Activated naive CD8-positive, alpha-beta T cell treated with anti-CD3 and anti-CD28 coated beads for 36 hours (primary cell): Measurements from ENCODE around the gene ZNG1F. TPM values are rescaled to one million over a fixed set of nuclear protein-coding genes. Genes with fewer than 3 reads are reported as not detected.
"Not testable (repeated sequence)": the region's sequence is repeated elsewhere in the genome, so short reads cannot be mapped to it uniquely, and the experiment has no call there.

Experiments used
- DNase-seq: peaks from one replicate; pipeline ENCODE4 v3.0.0; 2021
- H3K27ac Mint-ChIP-seq: one replicate; pipeline ENCODE4 v1.8.0; 2022; ENCODE audit warnings: mild to moderate bottlenecking, moderate library complexity, mixed read lengths
- H3K27me3 Mint-ChIP-seq: one replicate; pipeline ENCODE4 v1.8.0; 2022; ENCODE audit warnings: mild to moderate bottlenecking, mixed read lengths
- H3K36me3 Mint-ChIP-seq: one replicate; pipeline ENCODE4 v1.8.0; 2021; ENCODE audit warnings: mild to moderate bottlenecking, mixed read lengths
- H3K4me1 Mint-ChIP-seq: one replicate; pipeline ENCODE4 v1.8.0; 2021; ENCODE audit warnings: mixed read lengths
- H3K4me3 Mint-ChIP-seq: one replicate; pipeline ENCODE4 v1.8.0; 2022; ENCODE audit warnings: mild to moderate bottlenecking, moderate library complexity, mixed read lengths
- H3K9me3 Mint-ChIP-seq: one replicate; pipeline ENCODE4 v1.8.0; 2022; ENCODE audit warnings: mixed read lengths
- total RNA-seq, 2 experiments: library from RNA; stranded (reverse); gene quantifications; one replicate each; pipeline ENCODE4 v1.2.3, GENCODE V29; 2021

The ZNG1F gene
- 10 to 100 TPM; 13.2 to 16.0 TPM for total RNA-seq

DNA sequence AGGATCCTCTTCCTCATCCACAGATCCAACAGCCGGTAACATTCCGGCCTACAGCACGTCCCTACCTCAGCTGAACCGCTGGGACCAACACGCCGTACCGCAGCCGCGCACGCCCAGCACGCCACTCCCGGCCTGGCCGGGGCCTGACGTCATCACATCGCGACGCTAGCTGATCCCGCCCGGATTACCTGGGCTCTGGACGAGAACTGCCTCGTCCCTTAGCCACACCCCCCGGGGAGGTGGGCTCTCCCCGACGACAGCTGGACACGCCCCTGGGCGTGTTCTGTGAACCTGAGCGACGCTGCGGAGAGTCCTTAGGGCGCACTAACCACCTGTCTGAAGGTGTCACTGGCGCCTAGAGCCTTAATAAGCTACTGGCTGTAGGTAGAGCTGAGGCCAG is at the start of gene ZNG1F:
Gene ZNG1F (minus strand): TSS at position 101 of the 400 bp plus-strand sequence. CDS start 59 bp downstream, at position 42.
- H3K36me3 Mint-ChIP-seq, H3K27me3 Mint-ChIP-seq, H3K4me3 Mint-ChIP-seq, H3K4me1 Mint-ChIP-seq, H3K9me3 Mint-ChIP-seq, H3K27ac Mint-ChIP-seq, DNase-seq: not testable (repeated sequence)

DNA sequence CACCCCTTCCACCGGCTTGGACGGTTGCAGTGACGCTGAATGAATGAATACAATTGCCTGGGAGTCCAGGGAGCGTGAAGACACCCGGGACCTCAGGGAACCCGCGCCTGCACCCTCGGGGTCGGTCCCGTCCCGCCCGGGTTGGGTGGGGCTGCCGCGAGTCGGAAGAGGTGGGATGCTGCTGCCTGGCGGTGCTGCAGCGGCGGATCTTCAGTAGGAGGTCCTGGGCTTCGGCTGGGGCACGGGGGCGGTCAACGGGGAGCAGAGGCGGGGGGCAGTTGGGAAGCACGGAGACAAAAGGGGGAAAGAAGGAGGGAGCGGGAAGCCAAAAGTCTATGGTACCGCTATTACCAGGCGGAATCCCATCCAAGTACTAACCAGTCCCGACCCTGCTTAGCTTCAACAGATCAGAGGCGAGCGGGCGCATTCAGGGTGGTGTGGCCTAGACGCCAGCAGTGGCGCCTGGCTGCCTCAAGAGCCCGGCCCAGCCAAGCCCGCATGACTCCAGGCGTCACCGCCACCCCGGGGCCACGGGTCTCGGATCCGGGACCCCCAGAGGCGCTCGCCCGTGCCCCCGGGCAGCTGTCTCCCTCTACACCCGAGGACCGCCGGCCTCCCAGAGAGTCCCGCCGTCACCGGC is 48.1 kb upstream of the ZNG1F start:
- H3K4me1 Mint-ChIP-seq, H3K36me3 Mint-ChIP-seq, H3K27me3 Mint-ChIP-seq, H3K4me3 Mint-ChIP-seq, H3K27ac Mint-ChIP-seq: not testable (repeated sequence)
- peaks cover 15% of the 10 kb centered on the region for H3K9me3 Mint-ChIP-seq
- DNase-seq: peak; percentile 26

- H3K27ac Mint-ChIP-seq, H3K4me3 Mint-ChIP-seq, H3K36me3 Mint-ChIP-seq, H3K27me3 Mint-ChIP-seq, H3K4me1 Mint-ChIP-seq, DNase-seq: not testable (repeated sequence)
- peaks cover 15% of the 10 kb centered on the region for H3K9me3 Mint-ChIP-seq
Measured at GRCh38 chr9:41236486-41237109, 47.5 kb upstream of the ZNG1F start.

GRCh38 chr9:41234811-41235805 is 46.0 kb upstream of the ZNG1F start:
- Mint-ChIP-seq H3K9me3 (peaks cover 10% of the 10 kb centered on the region), H3K4me3 (peak overlapping the region; percentile 41)
- H3K36me3 Mint-ChIP-seq, H3K27me3 Mint-ChIP-seq, H3K27ac Mint-ChIP-seq, H3K4me1 Mint-ChIP-seq: not testable (repeated sequence)
- peak; percentile 58 for DNase-seq

DNA sequence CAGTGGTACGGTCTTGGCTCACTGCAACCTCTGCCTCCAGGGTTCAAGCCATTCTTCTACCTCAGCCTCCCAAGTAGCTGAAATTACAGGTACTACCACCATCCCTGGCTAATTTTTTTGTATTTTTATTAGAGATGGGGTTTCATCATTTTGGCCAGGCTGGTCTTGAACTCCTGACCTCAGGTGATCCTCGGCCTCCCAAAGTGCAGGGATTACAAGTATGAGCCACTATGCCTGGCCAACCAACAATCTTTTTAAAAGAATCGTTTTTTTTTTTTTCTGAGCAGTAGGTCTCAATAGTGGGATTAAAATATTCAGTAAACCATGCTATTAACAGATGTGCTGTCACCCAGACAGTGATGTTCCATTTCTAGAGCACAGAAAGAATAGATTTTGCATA is 45.1 kb upstream of the ZNG1F start:
- H3K27me3 Mint-ChIP-seq, H3K4me3 Mint-ChIP-seq, H3K27ac Mint-ChIP-seq, H3K36me3 Mint-ChIP-seq, H3K4me1 Mint-ChIP-seq, DNase-seq: not testable (repeated sequence)
- H3K9me3 Mint-ChIP-seq: peaks cover 10% of the 10 kb centered on the region

DNA sequence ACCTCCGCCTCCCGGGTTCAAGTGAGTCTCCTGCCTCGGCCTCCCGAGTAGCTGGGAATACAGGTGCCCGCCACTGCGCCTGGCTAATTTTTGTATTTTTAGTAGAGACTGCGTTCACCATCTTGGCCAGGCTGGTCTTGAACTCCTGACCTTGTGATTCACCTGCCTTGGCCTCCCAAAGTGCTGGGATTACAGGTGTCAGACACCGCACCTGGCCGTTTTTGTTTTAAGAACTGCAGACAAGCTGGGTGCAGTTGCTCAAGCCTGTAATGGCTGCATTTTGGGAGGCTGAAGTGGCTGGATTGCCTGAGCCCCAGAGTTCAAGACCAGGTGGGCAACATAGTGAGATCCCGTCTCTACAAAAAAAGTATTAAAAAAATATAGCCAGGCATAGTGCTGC is 43.2 kb upstream of the ZNG1F start:
- not testable (repeated sequence) for H3K4me1 Mint-ChIP-seq, H3K4me3 Mint-ChIP-seq, H3K9me3 Mint-ChIP-seq, H3K27ac Mint-ChIP-seq, DNase-seq, H3K36me3 Mint-ChIP-seq, H3K27me3 Mint-ChIP-seq

- H3K9me3 Mint-ChIP-seq, H3K4me1 Mint-ChIP-seq, H3K27me3 Mint-ChIP-seq, H3K4me3 Mint-ChIP-seq, H3K36me3 Mint-ChIP-seq, H3K27ac Mint-ChIP-seq, DNase-seq: not testable (repeated sequence)
Measured at GRCh38 chr9:41230418-41230817, 41.3 kb upstream of the ZNG1F start.

- no peak overlapping the region for H3K4me3 Mint-ChIP-seq
- no peaks in the 10 kb centered on the region for H3K9me3 Mint-ChIP-seq
- H3K27ac Mint-ChIP-seq: no peak overlapping the region
- H3K27me3 Mint-ChIP-seq: no peaks in the 10 kb centered on the region
- no peak for DNase-seq
- H3K4me1 Mint-ChIP-seq: no peaks in the 10 kb centered on the region
- no peaks in the 10 kb centered on the region for H3K36me3 Mint-ChIP-seq
Measured at GRCh38 chr9:41229408-41230401, 40.6 kb upstream of the ZNG1F start.

DNA sequence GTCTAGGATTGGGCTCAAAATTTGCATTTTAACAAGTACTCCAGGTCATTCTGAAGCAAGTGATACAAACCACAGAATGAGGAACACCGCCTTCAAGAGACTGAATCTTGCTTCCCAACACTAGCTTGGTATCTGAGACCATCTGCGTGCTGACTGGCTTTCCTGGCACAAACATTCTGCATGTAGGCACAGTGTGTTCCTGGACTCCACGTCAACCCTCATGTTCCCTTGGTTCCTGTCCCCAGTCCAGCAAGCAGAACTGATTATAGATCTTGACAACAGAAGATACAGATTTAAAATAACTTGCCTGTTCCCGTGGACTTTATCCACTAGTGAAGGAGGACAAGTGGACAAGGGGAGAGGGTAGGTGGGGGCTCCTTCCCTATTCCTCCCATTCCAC is 30.7 kb upstream of the ZNG1F start:
- H3K4me1 Mint-ChIP-seq, H3K9me3 Mint-ChIP-seq, H3K4me3 Mint-ChIP-seq, H3K27me3 Mint-ChIP-seq, H3K36me3 Mint-ChIP-seq, H3K27ac Mint-ChIP-seq, DNase-seq: not testable (repeated sequence)

GRCh38 chr9:41188439-41188838 is 678 bp downstream of the ZNG1F start:
- H3K36me3 Mint-ChIP-seq, H3K27me3 Mint-ChIP-seq, H3K27ac Mint-ChIP-seq, H3K4me3 Mint-ChIP-seq, DNase-seq, H3K4me1 Mint-ChIP-seq, H3K9me3 Mint-ChIP-seq: not testable (repeated sequence)

GRCh38 chr9:41174994-41175393 is 14.1 kb downstream of the ZNG1F start:
- H3K27me3 Mint-ChIP-seq, H3K4me1 Mint-ChIP-seq, H3K27ac Mint-ChIP-seq, H3K4me3 Mint-ChIP-seq, H3K36me3 Mint-ChIP-seq, H3K9me3 Mint-ChIP-seq, DNase-seq: not testable (repeated sequence)

DNA sequence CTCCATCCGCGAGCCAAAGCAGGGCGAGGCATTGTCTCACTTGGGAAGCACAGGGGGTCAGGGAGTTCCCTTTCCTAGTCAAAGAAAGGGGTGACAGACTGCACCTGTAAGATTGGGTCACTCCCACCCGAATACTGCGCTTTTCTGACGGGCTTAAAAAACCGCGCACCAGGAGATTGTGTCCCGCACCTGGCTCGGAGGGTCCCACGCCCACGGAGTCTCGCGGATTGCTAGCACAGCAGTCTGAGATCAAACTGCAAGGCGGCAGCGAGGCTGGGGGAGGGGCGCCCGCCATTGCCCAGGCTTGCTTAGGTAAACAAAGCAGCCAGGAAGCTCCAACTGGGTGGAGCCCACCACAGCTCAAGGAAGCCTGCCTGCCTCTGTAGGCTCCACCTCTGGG is 39.0 kb downstream of the ZNG1F start:
- H3K27me3 Mint-ChIP-seq, H3K36me3 Mint-ChIP-seq, H3K27ac Mint-ChIP-seq, DNase-seq, H3K4me3 Mint-ChIP-seq, H3K9me3 Mint-ChIP-seq, H3K4me1 Mint-ChIP-seq: not testable (repeated sequence)

GRCh38 chr9:41141878-41142277 is 47.2 kb downstream of the ZNG1F start:
- DNase-seq, H3K4me1 Mint-ChIP-seq, H3K9me3 Mint-ChIP-seq, H3K4me3 Mint-ChIP-seq, H3K36me3 Mint-ChIP-seq, H3K27me3 Mint-ChIP-seq, H3K27ac Mint-ChIP-seq: not testable (repeated sequence)

DNA sequence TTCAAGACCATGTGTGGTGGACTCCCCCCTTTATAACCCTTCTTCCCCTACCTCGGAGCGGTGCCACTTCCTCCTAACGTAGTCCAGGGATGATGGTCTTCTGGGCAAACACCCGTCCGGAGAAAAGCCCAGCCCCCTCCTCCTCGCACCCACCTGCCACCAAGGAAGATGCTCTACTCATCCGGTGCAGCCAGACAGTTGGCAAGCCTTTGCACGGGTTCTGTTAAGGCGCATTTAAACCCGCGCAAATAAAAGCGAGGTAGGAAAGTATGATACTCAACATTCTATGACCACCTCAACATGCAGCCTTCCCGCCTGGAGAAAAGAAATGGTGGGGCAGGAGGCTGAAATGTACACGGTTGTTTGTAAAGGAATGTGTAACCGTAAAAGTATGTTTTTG is 60.5 kb downstream of the ZNG1F start, which contains the start of gene FOXD4L6:
Gene FOXD4L6 (minus strand): TSS at position 101 of the 400 bp plus-strand sequence. CDS start 298 bp downstream, outside the sequence.
- H3K4me1 Mint-ChIP-seq, H3K9me3 Mint-ChIP-seq, H3K27ac Mint-ChIP-seq, H3K27me3 Mint-ChIP-seq, H3K36me3 Mint-ChIP-seq, DNase-seq, H3K4me3 Mint-ChIP-seq: not testable (repeated sequence)
